Mesendoderm (in vitro differentiated cells): ENCODE measurements around the gene PHF21A.

ENCODE experiments used
- DNase-seq: peaks from one replicate; pipeline ENCODE4 v3.0.0; 2013
- H2AK5ac ChIP-seq: 2 replicates; pipeline ENCODE4 v1.6.1; 2013; ENCODE audit warnings: low read length, inconsistent platforms
- H2BK120ac ChIP-seq: 2 replicates; pipeline ENCODE4 v1.6.1; 2013; ENCODE audit warnings: low read depth, mild to moderate bottlenecking, low read length, moderate library complexity, mixed read lengths
- H2BK15ac ChIP-seq: replicated peaks from 2 replicates; pipeline ENCODE4 v1.6.1; 2013; ENCODE audit warnings: low read depth, mild to moderate bottlenecking, moderate library complexity
- H2BK5ac ChIP-seq: 2 replicates; pipeline ENCODE4 v1.6.1; 2013; ENCODE audit warnings: low read length, inconsistent platforms
- H3K18ac ChIP-seq: 2 replicates; pipeline ENCODE4 v1.6.1; 2013; ENCODE audit warnings: mild to moderate bottlenecking, low read length, mixed read lengths
- H3K23ac ChIP-seq: one replicate; pipeline ENCODE4 v1.6.1; 2013; ENCODE audit warnings: low read length
- H3K27ac ChIP-seq: 2 replicates; pipeline ENCODE4 v1.5.1; 2013; ENCODE audit warnings: low read depth, mild to moderate bottlenecking, inconsistent platforms, low read length, moderate library complexity
- H3K27me3 ChIP-seq: 2 replicates; pipeline ENCODE4 v1.6.1; 2013; ENCODE audit warnings: low read length, control low read depth, mild to moderate bottlenecking, inconsistent platforms; ENCODE audit not compliant: insufficient read depth, poor library complexity
- H3K36me3 ChIP-seq: 2 replicates; pipeline ENCODE4 v1.6.1; 2013; ENCODE audit warnings: low read length, inconsistent platforms; ENCODE audit not compliant: control insufficient read depth, insufficient read depth
- H3K4ac ChIP-seq: one replicate; pipeline ENCODE4 v1.6.1; 2013; ENCODE audit warnings: low read depth, mild to moderate bottlenecking, low read length, moderate library complexity
- H3K4me1 ChIP-seq: 2 replicates; pipeline ENCODE4 v1.6.1; 2013; ENCODE audit warnings: low read depth, low read length, inconsistent platforms; ENCODE audit not compliant: control insufficient read depth
- H3K4me2 ChIP-seq: 2 replicates; pipeline ENCODE4 v1.6.1; 2013; ENCODE audit warnings: low read length
- H3K4me3 ChIP-seq: 2 replicates; pipeline ENCODE4 v1.5.1; 2013; ENCODE audit warnings: mild to moderate bottlenecking, low read length
- H3K56ac ChIP-seq: one replicate; pipeline ENCODE4 v1.6.1; 2013; ENCODE audit warnings: low read length
- H3K79me1 ChIP-seq: 2 replicates; pipeline ENCODE4 v1.6.1; 2013; ENCODE audit warnings: low read length, inconsistent platforms
- H3K79me2 ChIP-seq: 2 replicates; pipeline ENCODE4 v1.6.1; 2013; ENCODE audit warnings: mild to moderate bottlenecking, low read length; ENCODE audit not compliant: control insufficient read depth, insufficient read depth
- H3K9ac ChIP-seq: 2 replicates; pipeline ENCODE4 v1.6.1; 2013; ENCODE audit warnings: low read length, inconsistent platforms
- H4K5ac ChIP-seq: one replicate; pipeline ENCODE4 v1.6.1; 2013; ENCODE audit warnings: low read length
- H4K8ac ChIP-seq: one replicate; pipeline ENCODE4 v1.6.1; 2013; ENCODE audit warnings: low read depth, mild to moderate bottlenecking, control low read depth, low read length, moderate library complexity
- WGBS: extraction: QIAGEN DNeasy Blood & Tissue Kit; methylation state at CpG from one replicate; pipeline ENCODE4 v1.1.7; 2013; ENCODE audit warnings: low lambda C conversion rate, missing lambda C conversion rate; ENCODE audit not compliant: insufficient coverage; ENCODE audit errors: extremely low coverage; 5-methylcytosine and 5-hydroxymethylcytosine counted together

The PHF21A gene

DNA sequence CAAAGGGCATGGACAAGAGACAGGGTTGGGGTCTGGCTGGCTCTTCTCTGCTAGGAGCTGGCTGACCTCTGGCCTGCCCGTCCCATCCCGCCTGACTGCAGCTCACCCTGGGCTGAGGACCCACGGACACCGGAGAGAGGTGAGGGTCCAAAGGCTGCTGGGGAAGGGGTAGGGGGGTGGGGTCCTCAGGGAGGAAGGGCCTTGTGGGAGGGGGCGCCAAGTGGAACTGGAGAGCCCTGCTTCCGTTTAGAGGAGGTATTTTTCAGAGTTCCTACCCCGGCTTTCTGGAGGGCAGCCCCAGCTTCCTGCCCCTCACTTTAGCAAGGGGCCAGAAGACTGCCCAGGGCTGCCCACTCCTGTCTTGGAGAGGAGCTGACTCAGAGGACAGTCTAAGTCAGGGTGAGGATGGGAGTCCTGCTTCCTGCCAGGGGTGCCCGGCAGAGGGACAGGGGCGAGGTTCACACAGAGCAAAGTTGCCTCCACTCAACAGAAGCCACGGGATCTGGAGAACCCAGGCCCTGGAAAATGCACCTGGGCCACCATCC is 191.7 kb downstream of the PHF21A start:
- H3K4me3 ChIP-seq, result no peak overlapping the region
- no peak overlapping the region for H4K5ac ChIP-seq
- no peaks in the 10 kb centered on the region for H3K36me3 ChIP-seq
- H3K4me1 ChIP-seq, result no peaks in the 10 kb centered on the region
- H2AK5ac ChIP-seq, result no peak overlapping the region
- H3K4me2 ChIP-seq, result no peak overlapping the region
- DNase-seq, result no peak
- H2BK120ac ChIP-seq, result no peak overlapping the region
- H3K27ac ChIP-seq, result no peak overlapping the region
- H3K27me3 ChIP-seq, result no peaks in the 10 kb centered on the region
- no peak overlapping the region for H3K56ac ChIP-seq
- no peaks in the 10 kb centered on the region for H3K79me2 ChIP-seq
- no peak overlapping the region for H2BK5ac ChIP-seq
- H3K18ac ChIP-seq, result no peak overlapping the region
- H3K9ac ChIP-seq, result no peak overlapping the region
- no peak overlapping the region for H3K4ac ChIP-seq
- no peak overlapping the region for H2BK15ac ChIP-seq
- no peak overlapping the region for H4K8ac ChIP-seq
- no peaks in the 10 kb centered on the region for H3K79me1 ChIP-seq
- no peak overlapping the region for H3K23ac ChIP-seq
- no CpG with 5 or more reads among the region's 10 CpGs for WGBS

DNA sequence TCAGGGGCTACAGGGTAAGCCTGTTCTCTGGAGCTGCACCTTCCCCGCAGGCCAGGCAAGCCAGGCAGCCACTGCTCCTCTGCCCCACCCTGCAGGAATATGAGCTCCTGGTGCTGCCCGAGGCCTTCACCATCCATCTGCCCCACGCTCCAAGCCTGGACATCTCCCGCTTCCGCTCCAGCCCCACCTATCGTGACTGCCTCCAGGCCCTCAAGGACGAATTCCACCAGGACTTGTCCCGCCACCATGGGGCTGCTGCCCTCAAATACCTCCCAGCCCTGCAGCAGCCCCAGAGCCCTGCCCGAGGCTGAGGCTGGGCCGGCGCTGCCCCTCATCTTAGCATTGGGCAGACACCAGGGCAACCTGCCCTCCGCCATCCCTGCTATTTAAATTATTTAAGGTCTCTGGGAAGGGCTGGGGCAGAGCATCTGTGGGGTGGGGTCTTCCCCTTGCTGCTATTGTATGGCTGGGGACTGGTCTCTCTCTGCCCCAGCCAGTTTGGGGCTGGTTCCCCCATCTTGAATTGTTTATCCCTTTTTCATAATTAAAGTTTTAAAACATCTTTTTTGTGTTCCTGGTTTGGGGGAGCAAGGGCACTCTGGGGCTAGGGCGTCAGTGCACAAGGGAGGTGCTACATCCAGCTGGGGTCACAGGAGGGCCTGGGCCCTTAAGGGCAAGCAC is 192.6 kb downstream of the PHF21A start:
- Histone ChIP-seq H4K8ac (no peak overlapping the region), H3K56ac (no peak overlapping the region), H3K27me3 (no peaks in the 10 kb centered on the region), H3K4me2 (no peak overlapping the region), H2AK5ac (no peak overlapping the region), H3K27ac (no peak overlapping the region), H4K5ac (no peak overlapping the region), H3K79me1 (no peaks in the 10 kb centered on the region), H3K79me2 (no peaks in the 10 kb centered on the region), H3K4me1 (no peaks in the 10 kb centered on the region), H3K18ac (no peak overlapping the region), H3K36me3 (no peaks in the 10 kb centered on the region), H2BK5ac (no peak overlapping the region), H2BK15ac (no peak overlapping the region), H2BK120ac (no peak overlapping the region), H3K4me3 (no peak overlapping the region), H3K9ac (no peak overlapping the region), H3K23ac (no peak overlapping the region), H3K4ac (no peak overlapping the region)
- WGBS, result no CpG with 5 or more reads among the region's 13 CpGs
- no peak for DNase-seq

DNA sequence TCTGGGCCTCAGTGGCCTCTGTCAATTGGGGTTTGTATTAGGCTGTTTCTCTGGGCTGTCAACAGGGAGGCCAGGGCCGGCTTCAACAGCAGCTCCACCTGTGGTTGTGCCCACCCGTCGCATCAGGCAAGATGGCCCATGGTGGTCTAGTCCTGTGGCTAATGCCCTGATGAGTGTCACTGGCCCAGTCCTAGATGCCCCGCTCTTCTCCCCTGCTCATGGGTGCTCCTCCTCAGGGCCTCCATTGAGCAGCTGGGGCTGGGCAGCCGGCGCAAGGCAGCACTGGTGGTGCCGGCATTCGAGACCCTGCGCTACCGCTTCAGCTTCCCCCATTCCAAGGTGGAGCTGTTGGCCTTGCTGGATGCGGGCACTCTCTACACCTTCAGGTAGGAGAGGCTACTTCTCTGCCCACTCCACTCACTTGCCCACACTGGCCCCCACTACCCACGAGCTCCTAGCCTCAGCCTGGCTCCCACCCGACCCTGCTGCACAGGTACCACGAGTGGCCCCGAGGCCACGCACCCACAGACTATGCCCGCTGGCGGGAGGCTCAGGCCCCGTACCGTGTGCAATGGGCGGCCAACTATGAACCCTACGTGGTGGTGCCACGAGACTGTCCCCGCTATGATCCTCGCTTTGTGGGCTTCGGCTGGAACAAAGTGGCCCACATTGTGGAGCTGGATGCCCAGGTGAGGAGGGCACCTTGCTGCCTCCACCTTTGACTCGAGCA is 193.4 kb downstream of the PHF21A start:
- Histone ChIP-seq H3K4me2 (no peak overlapping the region), H3K27ac (no peak overlapping the region), H2AK5ac (no peak overlapping the region), H3K9ac (no peak overlapping the region), H3K27me3 (no peaks in the 10 kb centered on the region), H3K36me3 (no peaks in the 10 kb centered on the region), H3K56ac (no peak overlapping the region), H2BK5ac (no peak overlapping the region), H3K23ac (no peak overlapping the region), H2BK15ac (no peak overlapping the region), H3K4ac (no peak overlapping the region), H3K4me3 (no peak overlapping the region), H4K8ac (no peak overlapping the region), H3K79me2 (no peaks in the 10 kb centered on the region), H3K18ac (no peak overlapping the region), H3K4me1 (no peaks in the 10 kb centered on the region), H4K5ac (no peak overlapping the region), H3K79me1 (no peaks in the 10 kb centered on the region), H2BK120ac (no peak overlapping the region)
- DNase-seq, result no peak
- no CpG with 5 or more reads among the region's 27 CpGs for WGBS

DNA sequence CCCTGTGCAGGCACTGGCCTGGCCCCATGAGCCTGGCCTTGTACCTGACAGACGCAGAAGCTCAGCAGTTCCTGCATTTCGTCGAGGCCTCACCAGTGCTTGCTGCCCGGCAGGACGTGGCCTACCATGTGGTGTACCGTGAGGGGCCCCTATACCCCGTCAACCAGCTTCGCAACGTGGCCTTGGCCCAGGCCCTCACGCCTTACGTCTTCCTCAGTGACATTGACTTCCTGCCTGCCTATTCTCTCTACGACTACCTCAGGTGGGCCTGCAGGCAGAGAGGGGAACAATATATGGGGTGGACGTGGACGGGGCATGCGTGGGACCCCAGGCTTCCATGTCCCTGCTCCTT is 193.9 kb downstream of the PHF21A start:
- no peak for DNase-seq
- no peak overlapping the region for H3K23ac ChIP-seq
- H3K79me2 ChIP-seq, result no peaks in the 10 kb centered on the region
- H3K4ac ChIP-seq, result no peak overlapping the region
- H2BK15ac ChIP-seq, result no peak overlapping the region
- no peak overlapping the region for H3K4me3 ChIP-seq
- H3K79me1 ChIP-seq, result no peaks in the 10 kb centered on the region
- no peak overlapping the region for H3K56ac ChIP-seq
- WGBS, result no CpG with 5 or more reads among the region's 15 CpGs
- H3K18ac ChIP-seq, result no peak overlapping the region
- no peak overlapping the region for H3K4me2 ChIP-seq
- H3K36me3 ChIP-seq, result no peaks in the 10 kb centered on the region
- no peaks in the 10 kb centered on the region for H3K4me1 ChIP-seq
- H2AK5ac ChIP-seq, result no peak overlapping the region
- H3K27me3 ChIP-seq, result no peaks in the 10 kb centered on the region
- no peak overlapping the region for H2BK5ac ChIP-seq
- H4K5ac ChIP-seq, result no peak overlapping the region
- H2BK120ac ChIP-seq, result no peak overlapping the region
- no peak overlapping the region for H3K9ac ChIP-seq
- no peak overlapping the region for H3K27ac ChIP-seq
- H4K8ac ChIP-seq, result no peak overlapping the region

DNA sequence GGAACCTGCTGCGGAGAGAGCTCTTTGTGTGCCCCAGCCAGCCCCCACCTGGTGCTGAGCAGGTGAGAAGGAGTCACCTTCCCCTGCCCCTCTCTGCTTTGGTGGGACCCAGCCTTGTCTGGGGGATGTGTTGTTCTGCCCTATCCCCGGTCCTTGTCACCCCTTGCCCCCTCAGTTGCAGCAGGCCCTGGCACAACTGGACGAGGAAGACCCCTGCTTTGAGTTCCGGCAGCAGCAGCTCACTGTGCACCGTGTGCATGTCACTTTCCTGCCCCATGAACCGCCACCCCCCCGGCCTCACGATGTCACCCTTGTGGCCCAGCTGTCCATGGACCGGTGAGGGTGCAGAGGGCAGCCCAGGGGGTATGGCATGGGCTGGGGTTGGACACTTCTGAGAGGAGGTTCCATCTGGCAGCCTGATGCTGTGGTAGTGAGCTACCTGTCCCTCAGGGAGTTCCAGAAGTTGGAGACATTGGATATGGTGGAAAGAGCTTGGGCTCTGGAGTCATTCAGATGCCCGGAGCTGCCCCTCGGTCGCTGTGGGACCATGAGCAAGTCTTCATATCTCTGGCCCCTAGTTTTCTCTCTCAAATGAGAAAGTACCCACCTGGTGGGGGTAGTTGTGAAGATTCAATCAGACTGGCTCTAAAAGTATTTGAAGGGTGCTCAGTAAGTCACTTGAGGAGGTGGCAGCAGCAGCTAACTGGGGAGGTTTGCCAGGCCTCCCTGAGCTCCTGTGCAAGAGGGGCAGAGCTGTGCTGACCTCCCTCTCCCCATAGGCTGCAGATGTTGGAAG is 194.5 kb downstream of the PHF21A start:
- no peak overlapping the region for H3K9ac ChIP-seq
- no peak overlapping the region for H3K18ac ChIP-seq
- no CpG with 5 or more reads among the region's 12 CpGs for WGBS
- H3K4me2 ChIP-seq, result no peak overlapping the region
- H4K8ac ChIP-seq, result no peak overlapping the region
- no peak for DNase-seq
- H3K36me3 ChIP-seq, result no peaks in the 10 kb centered on the region
- no peak overlapping the region for H3K56ac ChIP-seq
- H2BK5ac ChIP-seq, result no peak overlapping the region
- no peak overlapping the region for H4K5ac ChIP-seq
- no peaks in the 10 kb centered on the region for H3K27me3 ChIP-seq
- H2AK5ac ChIP-seq, result no peak overlapping the region
- H3K23ac ChIP-seq, result no peak overlapping the region
- H2BK15ac ChIP-seq, result no peak overlapping the region
- no peak overlapping the region for H2BK120ac ChIP-seq
- H3K79me2 ChIP-seq, result no peaks in the 10 kb centered on the region
- H3K4me1 ChIP-seq, result no peaks in the 10 kb centered on the region
- no peak overlapping the region for H3K4ac ChIP-seq
- H3K79me1 ChIP-seq, result no peaks in the 10 kb centered on the region
- H3K4me3 ChIP-seq, result no peak overlapping the region
- H3K27ac ChIP-seq, result no peak overlapping the region
